Hindlimb muscle (tissue), 1 donor: ENCODE results near the gene TGFB3. TPM values are rescaled to one million over a fixed set of nuclear protein-coding genes. Genes with fewer than 3 reads are reported as not detected.

ENCODE experiments used
- polyA plus RNA-seq: library from polyadenylated mRNA; unstranded; fragments of 120-200 nt; gene quantifications from one replicate; pipeline ENCODE4 v1.2.1, GENCODE V29; 2013; ENCODE audit not compliant: insufficient read length

TGFB3 gene
- polyA plus RNA-seq, 1 donor: 86.8 TPM

Other genes starting within 250 kb of the TGFB3 start
- gene IFT43, start 3.8 kb upstream of the TGFB3 start, polyA plus RNA-seq: 24.3 TPM
- 23.0 TPM for gene GPATCH2L, start 169.9 kb upstream of the TGFB3 start, polyA plus RNA-seq